Glomerular endothelial cell (primary cell): ENCODE measurements around the gene SLC6A2. TPM values are rescaled to one million over a fixed set of nuclear protein-coding genes. Genes with fewer than 3 reads are reported as not detected.

Experiments
- DNase-seq: peaks from one replicate; pipeline ENCODE4 v3.0.0-alpha.2; 2011; ENCODE audit warnings: low read depth, low spot score; ENCODE audit errors: extremely low read depth
- total RNA-seq: library from RNA; depleted of rRNA; stranded (reverse); fragments of >200 nt; gene quantifications from 2 replicates; pipeline ENCODE4 v1.2.3, GENCODE V29; 2015

SLC6A2 gene
- total RNA-seq, 1 donor from 2014 or later, result not detected

- peak; percentile 65 for DNase-seq
Measured at GRCh38 chr16:55668340-55669281, 12.8 kb downstream of the SLC6A2 start.

DNA sequence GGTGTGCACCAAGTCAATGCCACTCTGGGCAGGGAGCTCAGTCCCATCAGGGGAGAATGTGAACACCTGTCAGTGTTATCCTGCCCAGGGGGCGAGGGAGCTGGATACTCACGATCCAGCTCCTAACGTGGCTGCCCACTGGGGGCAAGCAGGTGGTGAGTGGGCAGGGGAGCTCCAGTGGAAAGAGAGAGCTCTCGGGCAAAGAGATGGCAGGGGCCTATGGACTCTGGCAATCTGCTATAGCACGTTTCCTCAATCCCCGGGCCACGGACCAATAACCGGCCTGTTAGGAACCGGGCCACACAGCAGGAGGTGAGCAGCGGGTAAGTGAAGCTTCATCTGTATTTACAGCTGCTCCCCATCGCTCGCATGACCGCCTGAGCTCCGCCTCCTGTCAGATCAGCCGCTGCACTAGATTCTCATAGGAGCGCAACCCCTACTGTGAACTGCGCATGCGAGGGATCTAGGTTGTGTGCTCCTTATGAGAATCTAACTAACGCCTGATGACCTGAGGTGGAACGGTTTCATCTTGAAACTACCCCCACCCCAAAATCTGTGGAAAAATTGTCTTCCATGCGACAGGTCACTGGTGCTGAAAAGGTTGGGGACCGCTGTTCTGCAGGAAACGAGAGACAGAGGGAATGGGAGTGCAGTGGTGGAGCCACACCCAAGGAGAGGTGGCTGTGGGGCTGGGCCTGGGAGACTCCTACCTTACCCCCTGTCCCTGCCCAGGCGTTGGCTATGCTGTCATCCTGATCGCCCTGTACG is 15.6 kb downstream of the SLC6A2 start:
- no peak for DNase-seq

DNA sequence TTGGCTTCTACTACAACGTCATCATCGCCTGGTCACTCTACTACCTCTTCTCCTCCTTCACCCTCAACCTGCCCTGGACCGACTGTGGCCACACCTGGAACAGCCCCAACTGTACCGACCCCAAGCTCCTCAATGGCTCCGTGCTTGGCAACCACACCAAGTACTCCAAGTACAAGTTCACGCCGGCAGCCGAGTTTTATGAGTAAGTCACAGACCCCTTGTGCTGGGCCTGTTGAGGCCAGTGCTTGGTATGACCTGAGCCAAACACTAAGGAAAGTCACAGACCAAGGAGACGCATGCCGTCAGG is 16.1 kb downstream of the SLC6A2 start:
- DNase-seq, result no peak

GRCh38 chr16:55672471-55672870 is 16.7 kb downstream of the SLC6A2 start:
- no peak for DNase-seq

DNA sequence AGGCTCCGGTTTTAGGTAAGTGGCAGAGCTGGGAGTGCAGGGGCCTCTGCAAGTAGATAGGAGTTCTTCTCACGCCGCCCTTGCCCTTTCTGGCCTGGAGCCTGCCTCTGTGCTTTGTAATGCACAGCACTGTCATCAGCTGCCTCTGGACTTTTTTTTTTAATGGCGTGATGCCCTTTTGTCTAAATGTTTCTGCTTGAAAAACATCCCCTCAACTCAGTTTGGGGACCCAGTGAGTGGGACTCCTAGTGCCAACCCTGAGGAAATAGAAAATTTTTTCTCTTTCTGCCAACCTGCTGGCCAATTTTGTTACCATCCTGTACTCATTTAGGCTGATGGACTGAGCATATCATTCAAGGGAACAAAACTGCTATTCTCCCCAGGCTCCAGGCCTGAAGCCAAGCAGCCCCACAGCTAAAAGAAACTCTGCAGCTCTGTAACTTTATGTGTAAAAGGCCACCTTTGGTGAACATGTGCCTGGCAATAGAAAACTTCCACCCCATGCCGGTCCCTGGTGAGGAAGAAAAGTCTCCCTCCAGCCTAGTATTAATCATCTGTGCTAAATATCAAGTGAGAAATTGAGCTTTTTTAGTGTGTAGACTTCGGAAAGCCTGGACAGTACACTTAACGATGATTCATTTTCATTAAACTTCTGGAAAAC is 22.5 kb downstream of the SLC6A2 start:
- no peak for DNase-seq

DNA sequence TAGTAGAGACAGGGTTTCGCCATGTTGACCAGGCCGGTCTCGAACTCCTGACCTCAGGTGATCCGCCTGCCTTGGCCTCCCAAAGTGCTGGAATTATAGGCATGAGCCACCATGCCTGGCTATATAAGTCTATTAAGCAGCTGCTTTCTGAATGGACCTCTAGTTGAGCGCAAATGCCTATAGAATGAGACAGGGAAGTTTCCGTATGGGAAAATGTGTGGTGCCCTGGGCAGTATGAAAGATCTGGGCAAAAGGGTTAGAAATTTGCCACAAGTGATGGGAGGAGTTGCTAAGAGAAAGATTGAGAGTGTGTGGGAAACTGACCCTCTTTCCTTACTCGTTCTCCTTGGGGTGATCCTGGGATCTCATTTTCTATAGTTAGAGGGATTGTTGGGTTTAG is 26.3 kb downstream of the SLC6A2 start:
- DNase-seq, result no peak

DNA sequence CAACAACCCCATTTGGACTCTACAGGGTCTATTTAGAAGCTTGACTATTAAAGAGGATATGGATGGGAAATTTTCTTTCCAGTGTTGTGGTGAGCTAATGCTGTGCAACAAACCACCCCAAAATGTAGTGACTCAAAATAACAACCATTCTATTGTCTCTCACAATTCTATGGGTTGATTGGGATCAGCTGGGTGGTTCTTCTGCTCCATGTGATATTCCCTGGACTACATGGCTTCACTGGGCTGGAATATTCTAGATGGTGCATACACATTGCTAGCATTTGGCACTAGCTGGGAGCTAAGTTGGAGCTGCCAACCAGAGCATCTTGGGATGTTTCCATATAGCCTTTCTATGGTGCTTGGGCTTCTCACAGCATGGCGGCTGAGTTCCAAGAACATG is 30.2 kb downstream of the SLC6A2 start:
- no peak for DNase-seq

DNA sequence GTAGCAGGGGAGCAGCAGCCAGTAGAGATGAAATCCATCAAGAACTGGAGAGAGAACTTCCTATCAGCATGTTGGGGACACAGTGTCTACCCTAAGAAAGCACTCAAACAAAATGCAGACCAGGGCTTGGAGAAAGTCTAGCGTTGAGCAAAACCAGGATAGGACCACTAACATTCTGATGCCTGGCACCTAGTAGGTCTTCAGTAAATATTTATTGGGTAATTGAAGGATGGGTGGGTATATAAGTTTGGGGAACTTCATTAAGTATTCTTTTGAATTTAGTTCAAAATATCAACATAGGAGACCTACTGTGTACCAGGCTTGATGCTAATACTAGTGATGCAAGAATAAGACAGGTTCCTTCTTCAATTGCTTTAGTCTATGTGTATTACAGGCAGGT is 30.9 kb downstream of the SLC6A2 start:
- DNase-seq, result no peak

DNA sequence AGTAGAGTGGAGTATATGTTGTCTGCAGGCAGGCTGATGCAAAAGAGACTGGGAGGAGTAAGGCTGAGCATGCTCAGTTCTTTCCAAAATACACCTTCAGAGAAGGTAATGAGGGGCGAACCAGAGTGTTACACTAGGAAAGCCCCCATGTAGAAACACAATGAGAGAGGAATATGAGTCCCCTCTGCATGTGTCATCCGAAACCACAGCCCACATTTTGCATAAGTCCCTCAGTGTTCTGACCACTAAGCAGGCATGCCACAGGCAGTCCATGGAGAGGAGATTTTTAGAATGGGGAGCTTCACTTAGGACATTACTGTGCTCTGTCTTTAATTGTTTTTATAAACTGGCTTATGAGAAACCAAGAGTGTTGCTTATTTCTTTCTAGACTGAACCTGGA is 32.0 kb downstream of the SLC6A2 start:
- no peak for DNase-seq

DNA sequence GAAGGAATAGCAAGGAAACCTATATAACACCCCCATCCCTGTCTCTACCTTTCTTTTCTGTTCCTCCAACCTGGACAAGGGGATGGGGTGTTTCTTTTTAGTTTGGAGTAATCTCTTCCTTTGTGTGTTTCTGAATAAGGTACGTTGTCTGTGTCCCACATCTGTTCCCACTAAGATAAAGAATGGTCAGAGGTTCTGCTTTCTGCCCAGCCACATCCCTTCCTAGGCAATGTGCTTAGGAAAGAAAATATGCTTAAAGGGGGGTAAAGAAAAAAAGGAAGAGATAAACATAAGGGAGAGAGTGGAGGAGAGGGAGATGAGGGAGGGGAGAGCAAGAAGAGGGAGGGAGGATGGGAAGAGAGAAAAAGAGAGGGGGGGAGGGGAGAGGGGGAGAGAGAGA is 35.1 kb downstream of the SLC6A2 start:
- no peak for DNase-seq

- DNase-seq, result no peak
Measured at GRCh38 chr16:55691771-55692170, 36.0 kb downstream of the SLC6A2 start.

- no peak for DNase-seq
Measured at GRCh38 chr16:55695595-55695994, 39.8 kb downstream of the SLC6A2 start.

GRCh38 chr16:55697867-55698266 is 42.1 kb downstream of the SLC6A2 start:
- no peak for DNase-seq

- DNase-seq, result no peak
Measured at GRCh38 chr16:55698331-55698730, 42.5 kb downstream of the SLC6A2 start.

DNA sequence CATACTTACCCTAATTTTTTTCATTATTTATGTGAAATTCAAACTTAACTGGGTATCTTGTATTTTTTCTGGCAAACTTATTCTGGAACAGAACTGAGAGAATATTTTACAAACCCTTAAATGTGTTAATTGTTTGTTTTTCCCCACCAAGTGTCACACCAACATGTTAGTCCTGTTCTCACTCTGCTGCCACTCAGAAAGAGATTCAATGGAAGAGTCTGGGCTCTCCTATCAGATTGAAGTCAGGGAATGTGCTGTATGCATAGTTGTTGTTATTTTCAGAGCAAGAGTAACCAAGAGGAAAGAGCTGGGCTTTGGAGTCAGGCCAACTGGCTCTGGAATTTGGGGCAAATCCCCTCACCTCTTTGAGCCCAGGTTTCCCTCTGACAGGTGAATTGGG is 43.2 kb downstream of the SLC6A2 start:
- no peak for DNase-seq

DNA sequence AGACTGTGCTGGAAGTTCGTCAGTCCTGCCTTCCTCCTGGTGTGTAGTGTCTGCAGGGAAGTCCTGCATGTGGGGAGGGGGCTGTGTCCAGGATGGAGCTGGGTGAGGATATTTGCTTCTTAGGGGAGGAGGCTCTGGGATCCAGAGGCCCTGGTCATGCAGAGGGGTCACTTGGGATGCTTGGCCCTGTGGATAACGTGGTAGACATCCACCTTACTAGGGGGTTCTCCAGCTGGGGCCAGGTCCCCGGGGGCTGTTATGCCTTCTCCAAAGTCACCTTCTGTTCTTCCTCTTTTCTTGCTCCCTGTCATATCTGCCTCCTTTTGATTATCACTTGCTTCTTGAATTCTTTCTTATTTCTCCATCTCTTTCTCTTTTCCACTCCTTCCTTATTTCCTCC is 43.8 kb downstream of the SLC6A2 start:
- no peak for DNase-seq

DNA sequence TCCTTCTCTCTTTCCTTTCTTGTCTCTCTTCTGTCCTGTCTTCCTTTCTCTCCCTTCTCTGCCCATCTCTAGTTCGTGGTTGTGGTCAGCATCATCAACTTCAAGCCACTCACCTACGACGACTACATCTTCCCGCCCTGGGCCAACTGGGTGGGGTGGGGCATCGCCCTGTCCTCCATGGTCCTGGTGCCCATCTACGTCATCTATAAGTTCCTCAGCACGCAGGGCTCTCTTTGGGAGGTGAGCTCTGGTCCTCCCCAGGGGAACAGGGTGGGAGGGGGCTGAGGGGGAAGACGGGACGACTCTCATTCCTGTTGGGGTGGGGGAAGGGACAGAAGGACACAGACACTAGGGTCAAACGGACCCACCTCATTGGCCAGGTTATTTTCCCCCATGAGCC is 44.3 kb downstream of the SLC6A2 start:
- no peak for DNase-seq

- no peak for DNase-seq
Measured at GRCh38 chr16:55700961-55701360, 45.2 kb downstream of the SLC6A2 start.

- DNase-seq, result peak; percentile 14
Measured at GRCh38 chr16:55701442-55702319, 45.9 kb downstream of the SLC6A2 start.
